Thoracic aorta (tissue), 2 donors: ENCODE results near the gene CAPN12. TPM values are rescaled to one million over a fixed set of nuclear protein-coding genes. Genes with fewer than 3 reads are reported as not detected.

ENCODE experiments used
- ATAC-seq: fragments of 150-250 bp; one replicate; pipeline ENCODE4 v1.8.0; 2017; ENCODE audit warnings: low read depth; ENCODE audit not compliant: insufficient number of reproducible peaks, low FRiP score
- DNase-seq: peaks from one replicate; pipeline ENCODE4 v3.0.0-alpha.2; 2020; ENCODE audit warnings: low spot score
- H3K27ac ChIP-seq, 2 donors: fragments of 200-600 bp; sonication (generic); 1 replicate in 1 of 2; 2 replicates in 1 of 2; pipeline ENCODE4 v1.5.1; 2016; ENCODE audit warnings: mild to moderate bottlenecking in 2 of 2, moderate library complexity in 2 of 2
- H3K27me3 ChIP-seq: fragments of 200-600 bp; sonication (generic); replicated peaks from 2 replicates; pipeline ENCODE4 v1.6.0; 2016; ENCODE audit warnings: mild to moderate bottlenecking; ENCODE audit not compliant: insufficient read depth
- H3K36me3 ChIP-seq: fragments of 200-600 bp; sonication (generic); one replicate; pipeline ENCODE4 v1.5.1; 2016
- H3K4me1 ChIP-seq, 2 donors: fragments of 200-600 bp; sonication (generic); 1 replicate in 1 of 2; 2 replicates in 1 of 2; pipeline versions ENCODE4 v1.5.1 to v1.6.0; 2016; ENCODE audit warnings: low read depth in 2 of 2, mild to moderate bottlenecking in 1 of 2; ENCODE audit not compliant: control insufficient read depth in 1 of 2
- H3K4me3 ChIP-seq: fragments of 200-600 bp; sonication (generic); 2 replicates; pipeline ENCODE4 v1.5.1; 2016; ENCODE audit warnings: mild to moderate bottlenecking
- H3K9me3 ChIP-seq: fragments of 200-600 bp; sonication (generic); 2 replicates; pipeline ENCODE4 v1.5.1; 2016
- total RNA-seq, 2 donors: library from RNA; depleted of rRNA; stranded (reverse); fragments of >200 nt; gene quantifications; one replicate each; pipeline versions ENCODE4 v1.1.0 to v1.2.3, GENCODE V29; 2016
- TF ChIP-seq, protein P1 (sequence below): fragments of 200-600 bp; sonication (generic); IDR thresholded peaks from one replicate; pipeline ENCODE4 v1.5.1; 2019; ENCODE audit warnings: antibody characterized with exemption

CAPN12 gene
- total RNA-seq, 2 donors from 2014 or later, result 0.81 to 2.1 TPM

- Histone ChIP-seq H3K4me3 (peak overlapping the region; percentile 47), H3K27ac (peak overlapping the region; percentile 97 to 100), H3K36me3 (peaks cover 14% of the 10 kb centered on the region), H3K4me1 (peaks cover 77 to 96% of the 10 kb centered on the region in 2 donors), H3K27me3 (no peaks in the 10 kb centered on the region), H3K9me3 (no peaks in the 10 kb centered on the region)
- TF ChIP-seq, protein P1, sequence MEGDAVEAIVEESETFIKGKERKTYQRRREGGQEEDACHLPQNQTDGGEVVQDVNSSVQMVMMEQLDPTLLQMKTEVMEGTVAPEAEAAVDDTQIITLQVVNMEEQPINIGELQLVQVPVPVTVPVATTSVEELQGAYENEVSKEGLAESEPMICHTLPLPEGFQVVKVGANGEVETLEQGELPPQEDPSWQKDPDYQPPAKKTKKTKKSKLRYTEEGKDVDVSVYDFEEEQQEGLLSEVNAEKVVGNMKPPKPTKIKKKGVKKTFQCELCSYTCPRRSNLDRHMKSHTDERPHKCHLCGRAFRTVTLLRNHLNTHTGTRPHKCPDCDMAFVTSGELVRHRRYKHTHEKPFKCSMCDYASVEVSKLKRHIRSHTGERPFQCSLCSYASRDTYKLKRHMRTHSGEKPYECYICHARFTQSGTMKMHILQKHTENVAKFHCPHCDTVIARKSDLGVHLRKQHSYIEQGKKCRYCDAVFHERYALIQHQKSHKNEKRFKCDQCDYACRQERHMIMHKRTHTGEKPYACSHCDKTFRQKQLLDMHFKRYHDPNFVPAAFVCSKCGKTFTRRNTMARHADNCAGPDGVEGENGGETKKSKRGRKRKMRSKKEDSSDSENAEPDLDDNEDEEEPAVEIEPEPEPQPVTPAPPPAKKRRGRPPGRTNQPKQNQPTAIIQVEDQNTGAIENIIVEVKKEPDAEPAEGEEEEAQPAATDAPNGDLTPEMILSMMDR, result no peak
- no peak for ATAC-seq
- no peak for DNase-seq
Observed at GRCh38 chr19:38695832-38696728, 48.2 kb downstream of the CAPN12 start.

DNA sequence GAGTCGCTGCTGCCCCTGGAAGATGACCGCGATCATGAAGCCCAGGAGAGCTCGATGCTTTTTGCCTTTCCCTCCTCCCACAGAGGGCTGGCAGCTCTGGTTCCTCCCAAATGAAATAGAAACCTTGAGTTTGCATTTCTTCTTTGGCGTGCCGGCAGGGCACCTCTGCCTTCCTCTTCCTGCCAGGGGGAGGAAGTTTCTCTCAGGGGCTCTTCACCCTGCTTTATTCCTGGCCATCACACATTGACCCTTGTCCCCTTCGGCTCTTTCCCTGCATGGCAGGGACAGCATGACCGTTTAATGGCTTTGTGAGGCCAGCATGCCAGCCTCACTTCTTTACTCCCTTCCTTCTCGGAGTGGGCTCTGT, 49.0 kb downstream of the CAPN12 start:
- no peaks in the 10 kb centered on the region for H3K9me3 ChIP-seq
- TF ChIP-seq, protein P1, result no peak
- peaks cover 74 to 96% of the 10 kb centered on the region in 2 donors for H3K4me1 ChIP-seq
- H3K4me3 ChIP-seq, result peak overlapping the region; percentile 47
- DNase-seq (no peak), ATAC-seq (no peak)
- H3K27ac ChIP-seq, result peak overlapping the region; percentile 97 to 100
- H3K27me3 ChIP-seq, result no peaks in the 10 kb centered on the region
- H3K36me3 ChIP-seq, result peaks cover 7% of the 10 kb centered on the region

DNA sequence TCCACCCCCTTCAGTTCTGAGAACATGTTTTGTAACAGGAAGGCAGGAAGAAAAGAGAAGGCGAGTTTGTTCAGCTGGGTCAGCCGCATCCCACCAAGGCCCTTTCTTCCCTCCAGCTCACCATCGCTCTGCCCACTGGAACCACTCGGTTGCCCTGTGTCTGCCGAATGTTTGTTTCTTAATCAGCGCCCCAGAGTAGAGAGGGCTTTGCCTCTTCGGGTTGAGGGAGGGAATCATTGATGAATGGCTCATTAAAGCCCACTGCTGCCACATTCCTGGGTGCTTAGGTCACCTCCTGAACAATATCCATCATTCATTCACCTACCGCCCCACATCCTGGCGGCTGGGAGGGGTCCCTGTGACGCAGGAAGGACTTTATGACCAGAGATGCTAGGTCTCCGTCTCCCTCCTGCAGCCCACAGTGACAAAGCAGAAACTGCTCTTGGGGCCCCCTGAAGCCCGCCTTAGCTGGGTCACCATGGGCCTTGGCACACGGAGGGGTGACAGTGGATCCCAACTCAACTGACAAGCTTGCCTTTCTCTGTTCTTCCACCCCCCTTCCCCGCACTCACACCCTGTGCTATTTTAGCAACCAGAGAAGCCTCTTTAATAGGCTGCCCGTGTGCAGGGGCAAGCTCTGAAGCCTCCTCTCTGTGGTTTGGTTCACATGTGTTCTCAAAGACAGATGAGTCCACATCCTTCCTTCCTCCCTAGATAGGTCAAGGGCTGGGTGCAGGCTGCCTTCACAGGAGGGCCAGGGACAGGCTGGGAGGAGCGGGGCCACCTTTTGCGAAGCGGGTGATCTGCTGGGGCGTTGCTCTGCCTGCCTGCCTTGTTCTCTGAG, 50.7 kb downstream of the CAPN12 start:
- Histone ChIP-seq H3K4me1 (peaks cover 72 to 96% of the 10 kb centered on the region in 2 donors), H3K9me3 (no peaks in the 10 kb centered on the region), H3K36me3 (peaks cover 4% of the 10 kb centered on the region), H3K27ac (peak overlapping the region; percentile 97 to 100), H3K4me3 (peak overlapping the region; percentile 52), H3K27me3 (no peaks in the 10 kb centered on the region)
- ATAC-seq (no peak), DNase-seq (no peak)
- TF ChIP-seq, protein P1, result no peak

DNA sequence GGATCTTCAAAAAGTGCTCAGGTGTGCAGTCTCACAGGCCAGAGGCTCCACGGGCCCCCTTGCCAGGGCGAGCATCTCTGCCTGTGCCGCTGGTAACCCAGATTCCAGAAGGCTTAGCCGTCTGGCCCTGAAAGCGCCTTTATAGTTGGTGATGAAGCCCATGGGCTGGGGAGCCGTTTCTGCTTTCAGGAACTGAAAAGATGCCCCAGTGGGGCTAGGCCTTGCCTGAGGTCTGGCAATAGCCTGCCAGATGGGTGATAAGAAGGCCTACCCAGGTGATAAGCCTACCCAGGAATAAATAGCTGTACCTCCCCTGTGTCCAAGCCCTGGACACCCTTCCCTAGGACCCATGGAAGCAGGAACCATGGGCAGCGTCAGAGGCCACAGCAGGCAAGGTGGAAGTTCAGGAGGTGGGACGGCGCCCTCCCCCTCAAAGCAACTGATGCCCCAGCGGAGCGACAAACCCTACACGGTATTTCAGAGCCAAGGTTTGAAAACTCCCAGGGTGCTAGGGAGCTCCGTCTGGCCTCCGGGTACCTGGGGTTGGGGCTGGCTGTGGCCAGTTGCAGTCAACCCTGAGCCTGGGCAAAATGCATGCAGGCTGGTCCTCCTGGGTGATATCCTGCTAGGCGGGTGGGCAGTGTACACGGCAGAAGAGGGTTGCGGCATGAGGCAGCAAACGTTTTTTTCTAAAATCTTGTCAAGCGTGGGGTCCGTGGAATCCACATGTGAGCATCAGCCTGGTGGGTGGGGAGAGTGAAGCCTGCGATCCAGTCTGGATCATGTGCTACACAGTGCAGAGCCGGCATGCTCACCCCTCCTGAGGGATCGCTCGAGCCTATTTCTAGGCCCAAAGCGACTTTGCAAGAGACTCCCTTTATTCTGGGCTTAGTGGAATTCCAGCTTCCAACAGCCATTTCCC, 51.6 kb downstream of the CAPN12 start:
- H3K4me1 ChIP-seq, result peaks cover 76 to 96% of the 10 kb centered on the region in 2 donors
- peak overlapping the region; percentile 97 to 100 for H3K27ac ChIP-seq
- no peaks in the 10 kb centered on the region for H3K9me3 ChIP-seq
- no peaks in the 10 kb centered on the region for H3K27me3 ChIP-seq
- H3K4me3 ChIP-seq, result peak overlapping the region; percentile 52
- peaks cover 4% of the 10 kb centered on the region for H3K36me3 ChIP-seq
- ATAC-seq (no peak), DNase-seq (no peak)
- TF ChIP-seq, protein P1, result no peak
